CD4-positive, alpha-beta T cell treated with Interleukin-15 for 1 hour (primary cell): ENCODE measurements around the gene PALD1.

Experiments used
- DNase-seq: peaks from one replicate; pipeline ENCODE4 v3.0.0-alpha.2; 2020

Gene PALD1

GRCh38 chr10:70478191-70479164 lies at the start of gene PALD1:
Gene PALD1 (plus strand): TSS chr10:70478767. CDS start chr10:70525952, 47,185 bp downstream.
- DNase-seq: no peak

DNA sequence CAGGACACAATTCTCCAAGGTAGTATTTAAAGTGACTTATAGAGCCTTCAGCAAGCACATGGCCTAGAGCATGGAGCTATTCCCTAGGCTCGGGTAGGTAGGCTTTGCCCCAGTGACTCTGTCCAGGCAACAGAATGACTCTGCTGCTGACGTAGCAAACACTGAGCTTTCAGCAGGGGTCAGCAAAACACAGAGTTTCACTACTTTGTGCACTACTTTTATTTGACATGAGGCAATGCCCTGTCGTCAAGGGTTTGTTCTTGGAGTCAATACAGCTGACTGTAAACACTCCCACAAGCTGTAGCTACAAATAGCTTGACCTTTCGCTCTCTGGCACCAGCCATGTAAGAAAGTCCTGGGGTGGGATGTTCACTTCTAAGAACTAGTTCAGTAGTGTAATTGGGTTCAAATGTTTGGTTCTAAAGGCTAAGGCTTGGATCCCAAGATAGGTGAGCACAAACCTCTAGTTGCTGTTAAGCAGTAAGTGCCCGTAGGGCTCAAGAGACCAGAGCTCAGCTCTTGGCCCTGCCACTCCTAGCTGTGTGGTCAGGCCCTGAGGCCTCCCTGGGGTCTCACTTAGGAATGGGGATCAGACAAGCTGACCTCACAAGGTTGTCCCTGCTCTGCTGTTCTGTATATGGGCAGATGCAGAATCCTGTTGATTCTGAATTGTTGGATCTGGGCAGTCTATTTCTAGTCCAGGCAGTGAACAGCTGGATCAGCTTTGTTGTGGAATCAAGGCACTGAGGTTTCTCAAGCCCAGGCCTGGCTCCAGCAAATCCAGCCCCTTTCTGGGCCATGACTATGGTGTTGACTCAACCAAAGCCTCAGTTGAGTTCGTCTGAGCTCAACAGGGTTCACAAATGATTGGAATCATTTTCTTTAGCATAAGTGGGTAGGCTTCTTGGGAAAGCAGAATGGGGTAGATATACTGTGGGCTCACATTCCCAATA lies 47.8 kb upstream of the PALD1 start:
- DNase-seq: no peak

- no peak for DNase-seq
These were observed 46.5 kb upstream of the PALD1 start for GRCh38 chr10:70432101-70432500.

GRCh38 chr10:70432561-70433263 lies 45.9 kb upstream of the PALD1 start:
- DNase-seq: no peak

DNA sequence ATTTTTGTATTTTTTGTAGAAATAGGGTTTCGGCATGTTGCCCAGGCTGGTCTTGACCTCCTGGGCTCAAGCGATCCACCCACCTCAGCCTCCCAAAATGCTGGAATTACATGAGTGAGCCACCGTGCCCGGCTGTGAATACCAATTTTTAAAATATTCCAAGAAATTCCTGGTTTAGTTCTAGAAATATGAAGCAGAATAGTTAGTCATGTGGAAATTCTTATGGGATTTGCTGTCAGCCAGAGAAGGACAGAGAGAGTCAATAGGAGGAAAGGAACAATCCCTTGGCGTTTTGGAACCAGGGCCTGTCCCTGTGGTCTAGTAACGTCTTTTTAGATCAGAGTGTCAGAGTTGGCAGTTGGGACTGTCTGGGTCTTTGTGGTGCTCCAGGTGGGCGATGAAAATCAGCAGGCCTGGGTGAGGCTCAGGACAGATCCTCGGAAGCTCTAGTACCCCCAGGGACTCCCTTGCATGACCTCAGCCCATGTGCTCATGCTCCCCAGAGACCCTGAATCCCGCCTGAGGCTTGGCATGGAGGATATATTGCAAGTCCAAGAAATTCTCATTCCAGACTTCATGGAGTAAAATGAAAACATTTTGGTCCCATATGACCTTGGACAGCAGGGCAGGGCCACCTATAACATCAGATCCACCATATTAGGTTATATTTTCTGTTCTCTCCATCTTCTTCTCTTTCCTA lies 44.8 kb upstream of the PALD1 start:
- DNase-seq: no peak

GRCh38 chr10:70435241-70436085 lies 43.1 kb upstream of the PALD1 start:
- no peak for DNase-seq

- no peak for DNase-seq
These were observed 40.8 kb upstream of the PALD1 start for GRCh38 chr10:70437721-70438120.

DNA sequence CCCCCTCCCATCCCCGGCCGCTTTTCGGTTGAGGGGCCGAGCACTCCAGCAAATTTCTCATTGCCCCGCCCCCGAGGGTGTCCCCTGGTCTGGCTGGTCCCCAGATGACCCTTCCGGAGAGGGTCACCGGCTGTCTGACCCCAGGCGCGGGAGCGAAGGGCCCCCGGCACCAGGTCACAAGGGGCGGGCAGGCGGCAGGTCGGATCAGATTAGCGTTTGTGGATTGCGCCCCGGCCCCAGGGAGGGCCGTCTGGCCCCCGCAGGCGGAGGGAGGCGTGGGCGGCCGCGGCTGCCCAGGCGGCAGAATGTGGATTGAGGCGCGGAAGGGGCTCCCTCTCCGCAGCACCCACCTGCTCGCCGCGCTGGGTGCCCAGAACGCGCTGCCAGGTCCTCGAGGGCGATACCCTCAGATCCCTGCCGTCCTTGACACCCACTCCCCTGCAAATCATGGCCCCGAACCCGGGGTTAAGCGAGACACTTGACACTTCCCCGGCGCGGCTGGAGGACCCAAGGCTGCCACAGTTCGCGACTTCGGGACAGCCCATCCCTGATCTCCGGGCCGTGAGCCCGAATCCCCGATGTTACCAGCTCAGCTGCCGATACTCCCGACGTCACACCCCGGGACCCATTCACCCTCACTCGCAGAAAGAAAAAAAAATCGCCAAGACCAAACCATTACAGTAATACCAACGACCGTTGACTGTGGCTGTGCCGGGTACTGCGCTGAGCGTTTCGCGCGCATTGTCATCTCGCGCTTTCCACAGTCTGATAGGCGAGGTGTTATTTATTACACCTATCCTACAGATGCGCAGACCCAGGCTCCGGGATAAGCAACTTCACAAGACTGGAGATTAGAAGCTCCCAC lies 38.0 kb upstream of the PALD1 start:
- DNase-seq: no peak

- no peak for DNase-seq
These were observed 37.2 kb upstream of the PALD1 start, which contains the start of gene NODAL for GRCh38 chr10:70441161-70441894. Gene NODAL (minus strand): TSS chr10:70441681. CDS start chr10:70441667, 14 bp downstream.

- no peak for DNase-seq
These were observed 36.7 kb upstream of the PALD1 start for GRCh38 chr10:70441895-70442309.

- DNase-seq: no peak
These were observed 36.1 kb upstream of the PALD1 start for GRCh38 chr10:70442332-70442988.

DNA sequence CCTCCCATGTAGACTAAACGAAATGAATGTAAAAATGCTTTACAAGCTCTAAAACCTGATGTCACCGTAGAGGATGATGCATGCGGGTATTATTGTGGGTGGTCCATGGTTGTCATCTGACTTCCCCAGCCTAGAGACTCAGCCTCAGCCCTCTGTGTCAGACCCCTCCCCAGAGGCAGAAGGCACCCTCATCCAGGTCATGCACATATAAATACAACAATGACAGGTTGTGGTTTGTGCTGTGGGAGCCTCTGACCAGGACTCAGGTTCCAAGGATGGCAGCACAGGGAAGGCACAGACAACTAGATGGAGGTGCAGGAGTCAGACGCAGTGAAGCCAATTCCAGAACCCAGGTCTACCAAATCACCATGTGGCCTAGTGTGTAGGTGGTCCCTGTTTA lies 33.8 kb upstream of the PALD1 start:
- DNase-seq: no peak

GRCh38 chr10:70445718-70446657 lies 32.6 kb upstream of the PALD1 start:
- no peak for DNase-seq

GRCh38 chr10:70448236-70448635 lies 30.3 kb upstream of the PALD1 start:
- no peak for DNase-seq

- DNase-seq: no peak
These were observed 23.3 kb upstream of the PALD1 start for GRCh38 chr10:70455213-70455630.

- no peak for DNase-seq
These were observed 22.4 kb upstream of the PALD1 start for GRCh38 chr10:70456164-70456563.

DNA sequence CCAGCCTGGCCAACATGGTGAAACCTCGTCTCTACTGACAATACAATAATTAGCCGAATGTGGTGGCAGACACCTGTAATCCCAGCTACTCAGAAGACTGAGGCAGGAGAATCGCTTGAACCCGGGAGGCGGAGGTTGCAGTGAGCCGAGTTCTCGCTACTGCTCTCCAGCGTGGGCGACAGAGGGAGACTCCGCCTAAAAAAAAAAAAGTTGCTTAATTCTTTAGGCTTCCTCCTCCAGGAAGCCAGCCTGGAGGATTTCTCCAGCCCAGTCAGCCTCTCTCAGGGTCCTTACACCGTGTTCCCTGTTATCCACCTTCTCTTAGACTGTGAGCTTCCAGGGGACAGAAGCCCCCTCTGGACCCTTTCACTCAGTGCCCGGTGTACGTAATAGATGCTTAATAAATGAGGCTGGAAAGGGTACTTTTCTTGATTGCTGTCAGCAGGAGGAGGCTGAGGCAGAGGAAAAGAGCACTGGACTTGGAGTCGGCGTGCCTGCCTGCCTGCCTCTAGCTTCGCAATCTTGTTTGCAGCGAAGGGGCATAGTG lies 20.7 kb upstream of the PALD1 start:
- no peak for DNase-seq
